Neuronal stem cell (in vitro differentiated cells): ENCODE results near the gene ATP2B3.

ENCODE experiments used
- DNase-seq: peaks from one replicate; pipeline ENCODE4 v3.0.0-alpha.2; 2013; ENCODE audit warnings: low spot score
- H2AFZ ChIP-seq: one replicate; pipeline ENCODE4 v1.6.1; 2013; ENCODE audit warnings: mild to moderate bottlenecking, low read length, inconsistent platforms
- H2AK5ac ChIP-seq: 2 replicates; pipeline ENCODE4 v1.6.1; 2013; ENCODE audit warnings: low read depth, mild to moderate bottlenecking, inconsistent platforms, low read length, moderate library complexity, mixed read lengths
- H2BK120ac ChIP-seq: 2 replicates; pipeline ENCODE4 v1.6.1; 2013; ENCODE audit warnings: low read depth, mild to moderate bottlenecking, inconsistent platforms, low read length, moderate library complexity, mixed read lengths
- H2BK12ac ChIP-seq: one replicate; pipeline ENCODE4 v1.6.1; 2013; ENCODE audit warnings: low read length, inconsistent platforms
- H2BK15ac ChIP-seq: 2 replicates; pipeline ENCODE4 v1.6.1; 2013; ENCODE audit warnings: mild to moderate bottlenecking, low read length, inconsistent platforms, mixed read lengths
- H2BK5ac ChIP-seq: one replicate; pipeline ENCODE4 v1.6.1; 2013; ENCODE audit warnings: inconsistent platforms, mild to moderate bottlenecking, low read length, moderate library complexity
- H3K14ac ChIP-seq: one replicate; pipeline ENCODE4 v1.6.1; 2013; ENCODE audit warnings: low read length, inconsistent platforms
- H3K18ac ChIP-seq: 2 replicates; pipeline ENCODE4 v1.6.1; 2013; ENCODE audit warnings: low read length, inconsistent platforms
- H3K23ac ChIP-seq: 2 replicates; pipeline ENCODE4 v1.6.1; 2013; ENCODE audit warnings: low read depth, mild to moderate bottlenecking, mixed read lengths, low read length, inconsistent platforms; ENCODE audit not compliant: poor library complexity
- H3K27ac ChIP-seq: replicated peaks from 3 replicates; pipeline ENCODE4 v1.5.1; 2013; ENCODE audit warnings: low read length, inconsistent platforms
- H3K27me3 ChIP-seq, 3 experiments: 2 replicates each; pipeline ENCODE4 v1.6.1; 2013; ENCODE audit warnings: low read length in 3 of 3, mild to moderate bottlenecking in 2 of 3, inconsistent platforms in 1 of 3, low read depth in 1 of 3, mixed read lengths in 1 of 3, moderate library complexity in 1 of 3; ENCODE audit not compliant: control insufficient read depth in 3 of 3, insufficient read depth in 3 of 3
- H3K36me3 ChIP-seq, 2 donors: replicated peaks in 1 of 2; 2 replicates each; pipeline ENCODE4 v1.6.1; 2013; ENCODE audit warnings: low read length in 2 of 2; ENCODE audit not compliant: control insufficient read depth in 2 of 2, insufficient read depth in 2 of 2
- H3K4ac ChIP-seq: 2 replicates; pipeline ENCODE4 v1.6.1; 2013; ENCODE audit warnings: inconsistent platforms, mild to moderate bottlenecking, low read length, moderate library complexity
- H3K4me1 ChIP-seq, 2 donors: 1 replicate in 1 of 2; 2 replicates in 1 of 2; pipeline ENCODE4 v1.6.1; 2013; ENCODE audit warnings: low read length in 2 of 2, low read depth in 1 of 2; ENCODE audit not compliant: control insufficient read depth in 2 of 2, insufficient read depth in 1 of 2
- H3K4me2 ChIP-seq: one replicate; pipeline ENCODE4 v1.6.1; 2013; ENCODE audit warnings: mild to moderate bottlenecking, low read length, inconsistent platforms; ENCODE audit not compliant: insufficient read depth, poor library complexity, severe bottlenecking
- H3K4me3 ChIP-seq, 2 donors: 2 replicates each; pipeline ENCODE4 v1.5.1; 2013; ENCODE audit warnings: low read length in 2 of 2, mild to moderate bottlenecking in 2 of 2, inconsistent platforms in 1 of 2, moderate library complexity in 1 of 2
- H3K79me1 ChIP-seq: one replicate; pipeline ENCODE4 v1.6.1; 2013; ENCODE audit warnings: low read depth, mild to moderate bottlenecking, inconsistent platforms, low read length, moderate library complexity
- H3K9ac ChIP-seq: one replicate; pipeline ENCODE4 v1.6.1; 2013; ENCODE audit warnings: mild to moderate bottlenecking, low read depth, low read length, inconsistent platforms; ENCODE audit not compliant: poor library complexity
- H3K9me3 ChIP-seq, 2 donors: replicated peaks in 1 of 2; 2 replicates each; pipeline versions ENCODE3 to v1.6.1; 2013; ENCODE audit warnings: low read length in 2 of 2, mild to moderate bottlenecking in 2 of 2, inconsistent platforms in 1 of 2, low read depth in 1 of 2, mixed read lengths in 1 of 2, moderate library complexity in 1 of 2; ENCODE audit not compliant: control insufficient read depth in 2 of 2, insufficient read depth in 1 of 2
- H4K8ac ChIP-seq: one replicate; pipeline ENCODE4 v1.6.1; 2013; ENCODE audit warnings: low read depth, mild to moderate bottlenecking, inconsistent platforms, low read length, moderate library complexity
- H4K91ac ChIP-seq: one replicate; pipeline ENCODE4 v1.6.1; 2013; ENCODE audit warnings: low read length, low read depth, mild to moderate bottlenecking, inconsistent platforms; ENCODE audit not compliant: poor library complexity
- WGBS, 2 donors: extraction: QIAGEN DNeasy Blood & Tissue Kit; methylation state at CpG; one replicate each; pipeline ENCODE4 v1.1.7; 2013; ENCODE audit warnings: missing lambda C conversion rate in 2 of 2, mixed read lengths in 1 of 2; ENCODE audit not compliant: insufficient read length in 2 of 2, insufficient replicate concordance in 1 of 2; ENCODE audit errors: extremely low coverage in 2 of 2; 5-methylcytosine and 5-hydroxymethylcytosine counted together

The ATP2B3 gene

GRCh38 chrX:153624196-153625091 lies 107.0 kb downstream of the ATP2B3 start:
- H3K9me3 ChIP-seq = no peaks in the 10 kb centered on the region
- no peak overlapping the region for H2BK120ac ChIP-seq
- no peak overlapping the region for H3K18ac ChIP-seq
- H3K4me2 ChIP-seq = no peak overlapping the region
- no peak overlapping the region for H3K4me3 ChIP-seq
- no peak overlapping the region for H2AK5ac ChIP-seq
- no peak overlapping the region for H2AFZ ChIP-seq
- no peak overlapping the region for H3K27ac ChIP-seq
- no peaks in the 10 kb centered on the region for H3K36me3 ChIP-seq
- H3K79me1 ChIP-seq = no peaks in the 10 kb centered on the region
- no peak overlapping the region for H3K23ac ChIP-seq
- peaks cover 0 to 3% of the 10 kb centered on the region in 2 donors for H3K4me1 ChIP-seq
- no peak overlapping the region for H2BK5ac ChIP-seq
- no CpG with 5 or more reads among the region's 15 CpGs for WGBS, 2 donors
- H4K8ac ChIP-seq = no peak overlapping the region
- H3K9ac ChIP-seq = no peak overlapping the region
- H2BK15ac ChIP-seq = no peak overlapping the region
- H3K14ac ChIP-seq = peak overlapping the region; percentile 94
- no peak overlapping the region for H4K91ac ChIP-seq
- H3K27me3 ChIP-seq = peaks cover 0 to 66% (median 0%) of the 10 kb centered on the region in 3 experiments
- DNase-seq = no peak
- H2BK12ac ChIP-seq = no peak overlapping the region
- H3K4ac ChIP-seq = no peak overlapping the region

- H2AFZ ChIP-seq = no peak overlapping the region
- no peak overlapping the region for H3K18ac ChIP-seq
- no peak overlapping the region for H4K8ac ChIP-seq
- H3K4me1 ChIP-seq = peaks cover 0 to 3% of the 10 kb centered on the region in 2 donors
- H2BK15ac ChIP-seq = no peak overlapping the region
- H2AK5ac ChIP-seq = no peak overlapping the region
- H3K27me3 ChIP-seq = peaks cover 0 to 75% (median 0%) of the 10 kb centered on the region in 3 experiments
- no peak overlapping the region for H2BK12ac ChIP-seq
- H3K27ac ChIP-seq = no peak overlapping the region
- no peaks in the 10 kb centered on the region for H3K79me1 ChIP-seq
- no peak overlapping the region for H4K91ac ChIP-seq
- H3K4ac ChIP-seq = no peak overlapping the region
- no peak overlapping the region for H3K4me3 ChIP-seq
- H3K9ac ChIP-seq = no peak overlapping the region
- no peaks in the 10 kb centered on the region for H3K36me3 ChIP-seq
- no peaks in the 10 kb centered on the region for H3K9me3 ChIP-seq
- WGBS, 2 donors = no CpG with 5 or more reads among the region's 21 CpGs
- H3K14ac ChIP-seq = no peak overlapping the region
- no peak for DNase-seq
- no peak overlapping the region for H2BK5ac ChIP-seq
- no peak overlapping the region for H3K23ac ChIP-seq
- no peak overlapping the region for H2BK120ac ChIP-seq
- no peak overlapping the region for H3K4me2 ChIP-seq
Measured at GRCh38 chrX:153625271-153626024, 108.0 kb downstream of the ATP2B3 start.

GRCh38 chrX:153626025-153626633 lies 108.7 kb downstream of the ATP2B3 start:
- H3K9ac ChIP-seq = no peak overlapping the region
- peaks cover 0 to 79% (median 0%) of the 10 kb centered on the region in 3 experiments for H3K27me3 ChIP-seq
- H3K36me3 ChIP-seq = no peaks in the 10 kb centered on the region
- H3K4me3 ChIP-seq = no peak overlapping the region
- H3K23ac ChIP-seq = no peak overlapping the region
- no peaks in the 10 kb centered on the region for H3K79me1 ChIP-seq
- H3K14ac ChIP-seq = no peak overlapping the region
- H2BK5ac ChIP-seq = no peak overlapping the region
- no CpG with 5 or more reads among the region's 16 CpGs for WGBS, 2 donors
- H2BK120ac ChIP-seq = no peak overlapping the region
- peaks cover 0 to 3% of the 10 kb centered on the region in 2 donors for H3K4me1 ChIP-seq
- H2BK15ac ChIP-seq = no peak overlapping the region
- H2BK12ac ChIP-seq = no peak overlapping the region
- no peaks in the 10 kb centered on the region for H3K9me3 ChIP-seq
- H2AFZ ChIP-seq = no peak overlapping the region
- no peak overlapping the region for H3K27ac ChIP-seq
- no peak overlapping the region for H4K8ac ChIP-seq
- no peak overlapping the region for H3K4me2 ChIP-seq
- no peak overlapping the region for H2AK5ac ChIP-seq
- H4K91ac ChIP-seq = no peak overlapping the region
- no peak overlapping the region for H3K18ac ChIP-seq
- H3K4ac ChIP-seq = no peak overlapping the region
- no peak for DNase-seq
